Measurements from ENCODE around the gene HTT. TPM values are rescaled to one million over a fixed set of nuclear protein-coding genes. Genes with fewer than 3 reads are reported as not detected.

HTT gene
- total RNA-seq, 1 experiment from 2014 or later = 64.4 TPM

DNA sequence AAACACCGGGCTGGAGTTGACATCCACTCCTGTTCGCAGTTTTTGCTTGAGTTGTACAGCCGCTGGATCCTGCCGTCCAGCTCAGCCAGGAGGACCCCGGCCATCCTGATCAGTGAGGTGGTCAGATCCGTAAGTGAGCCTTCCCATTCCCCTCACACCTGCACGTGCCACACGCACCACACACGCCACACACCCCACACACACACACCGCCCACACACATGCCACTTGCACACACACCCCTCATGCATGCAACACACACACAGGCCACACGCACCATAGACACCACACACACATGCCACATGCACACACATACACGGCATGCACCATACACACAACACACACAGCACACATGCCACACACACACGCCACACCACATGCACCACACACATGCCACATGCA is 154.4 kb downstream of the HTT start:
- Histone ChIP-seq H2BK120ac (ENCODE audit: low read depth, low read length, poor library complexity, severe bottlenecking) (no peak overlapping the region), H3T11ph (ENCODE audit: low read length) (no peak overlapping the region), H2AK5ac (ENCODE audit: insufficient read length, low read length) (no peak overlapping the region), H3K18ac (ENCODE audit: insufficient read length, low read depth, low read length) (no peak overlapping the region), H3K79me1 (ENCODE audit: insufficient read depth, low read depth, low read length, poor library complexity, severe bottlenecking) (no peaks in the 10 kb centered on the region), H4K20me1 (ENCODE audit: control insufficient read depth, insufficient read depth, insufficient read length) (peaks cover 5% of the 10 kb centered on the region), H4K8ac (replicated peaks; ENCODE audit: insufficient read length, low read depth, low read length) (peak overlapping the region; percentile 27), H3K23me2 (ENCODE audit: insufficient read length, low read depth, low read length, poor library complexity, severe bottlenecking) (no peaks in the 10 kb centered on the region), H3K4me2 (ENCODE audit: insufficient read depth, insufficient read length, low read length) (no peak overlapping the region), H3K23ac (ENCODE audit: insufficient read length, low read depth, low read length) (no peak overlapping the region), H3K4me1 (ENCODE audit: insufficient read depth, low read length) (no peaks in the 10 kb centered on the region), H3K27ac (ENCODE audit: insufficient read length, low read depth, low read length) (no peak overlapping the region), H3K79me2 (ENCODE audit: insufficient read depth, low read length) (no peaks in the 10 kb centered on the region), H4K5ac (ENCODE audit: insufficient read length, low read depth, low read length) (no peak overlapping the region), H2BK5ac (ENCODE audit: insufficient read length, low read length) (no peak overlapping the region), H3K9me3 (ENCODE audit: control insufficient read depth, low read depth, low read length) (no peaks in the 10 kb centered on the region), H4K91ac (ENCODE audit: insufficient read length, low read depth, low read length) (no peak overlapping the region), H2BK20ac (ENCODE audit: low read depth, low read length, poor library complexity, severe bottlenecking) (no peak overlapping the region), H3K56ac (ENCODE audit: insufficient read length, low read depth, low read length) (no peak overlapping the region), H2AFZ (ENCODE audit: low read length) (no peak overlapping the region), H3K9ac (ENCODE audit: extremely low read depth, insufficient read length, low read length) (no peak overlapping the region), H3K4ac (ENCODE audit: low read depth, low read length) (no peak overlapping the region), H3K14ac (ENCODE audit: insufficient read depth, low read length) (no peak overlapping the region), H3K27me3 (ENCODE audit: insufficient read depth, low read length) (no peaks in the 10 kb centered on the region), H2BK12ac (ENCODE audit: insufficient read length, low read depth, low read length) (no peak overlapping the region), H2BK15ac (ENCODE audit: low read depth, low read length) (no peak overlapping the region)
- peaks cover 57 to 75% (median 68%) of the 10 kb centered on the region in 3 experiments for H3K36me3 Mint-ChIP-seq (ENCODE audit: insufficient read depth in 1 of 3, low read depth in 3 of 3)
- no peak for DNase-seq
- H3K4me1 Mint-ChIP-seq = no peaks in the 10 kb centered on the region
- H3K27me3 Mint-ChIP-seq (ENCODE audit: low read depth) = peaks cover 3% of the 10 kb centered on the region; the same call in 1 of the 2 replicates
- TF ChIP-seq, protein P1, sequence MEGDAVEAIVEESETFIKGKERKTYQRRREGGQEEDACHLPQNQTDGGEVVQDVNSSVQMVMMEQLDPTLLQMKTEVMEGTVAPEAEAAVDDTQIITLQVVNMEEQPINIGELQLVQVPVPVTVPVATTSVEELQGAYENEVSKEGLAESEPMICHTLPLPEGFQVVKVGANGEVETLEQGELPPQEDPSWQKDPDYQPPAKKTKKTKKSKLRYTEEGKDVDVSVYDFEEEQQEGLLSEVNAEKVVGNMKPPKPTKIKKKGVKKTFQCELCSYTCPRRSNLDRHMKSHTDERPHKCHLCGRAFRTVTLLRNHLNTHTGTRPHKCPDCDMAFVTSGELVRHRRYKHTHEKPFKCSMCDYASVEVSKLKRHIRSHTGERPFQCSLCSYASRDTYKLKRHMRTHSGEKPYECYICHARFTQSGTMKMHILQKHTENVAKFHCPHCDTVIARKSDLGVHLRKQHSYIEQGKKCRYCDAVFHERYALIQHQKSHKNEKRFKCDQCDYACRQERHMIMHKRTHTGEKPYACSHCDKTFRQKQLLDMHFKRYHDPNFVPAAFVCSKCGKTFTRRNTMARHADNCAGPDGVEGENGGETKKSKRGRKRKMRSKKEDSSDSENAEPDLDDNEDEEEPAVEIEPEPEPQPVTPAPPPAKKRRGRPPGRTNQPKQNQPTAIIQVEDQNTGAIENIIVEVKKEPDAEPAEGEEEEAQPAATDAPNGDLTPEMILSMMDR (conservative IDR thresholded peaks at IDR 0.05) = no peak
- no peak overlapping the region for H3K4me3 Mint-ChIP-seq
- H3K9me3 Mint-ChIP-seq = peaks cover 3 to 7% of the 10 kb centered on the region in 2 experiments; a peak in 3 of 5 replicates
- H3K27ac Mint-ChIP-seq = peak overlapping the region in 2 of 3 experiments; percentile 11 to 56; a peak in 3 of 7 replicates
- no CpG with 5 or more reads among the region's 13 CpGs for WGBS (ENCODE audit: extremely low coverage, insufficient read length, low lambda C conversion rate)
